ENCODE results near the gene CDCP2.

- TF ChIP-seq CTCF (IDR thresholded peaks at IDR 0.05; ENCODE audit: insufficient read depth, low read length) (no peak), POLR2AphosphoS5 (IDR thresholded peaks at IDR 0.05; ENCODE audit: low read depth) (no peak)
Observed at GRCh38 chr1:54108156-54108555, 44.6 kb downstream of the CDCP2 start.
